K562 (cell line): Measurements from ENCODE around the gene NLRP9. TPM values are rescaled to one million over a fixed set of nuclear protein-coding genes. Genes with fewer than 3 reads are reported as not detected.
A peak's percentile ranks its signal among the peaks of the same experiment; 100 is the strongest.

ENCODE experiments used
- CCAR2 ChIP-seq: fragments of 200-400 bp; formaldehyde crosslinking; IDR thresholded peaks from 2 replicates; pipeline ENCODE4 v1.6.1; 2017; ENCODE audit warnings: mild to moderate bottlenecking, low read depth, low read length
- CEBPZ ChIP-seq: fragments of 150-350 bp; IDR thresholded peaks from 2 replicates; pipeline ENCODE4 v1.6.1; 2014; ENCODE audit warnings: low read depth, mild to moderate bottlenecking, low read length, borderline replicate concordance
- CREB3 ChIP-seq: fragments of 450-650 bp; conservative IDR thresholded peaks from 2 replicates; pipeline ENCODE4 v1.6.1; 2016; ENCODE audit warnings: missing genetic modification characterization, low read depth, mild to moderate bottlenecking, missing compliant biosample characterization, moderate library complexity
- E2F3 ChIP-seq: fragments of 250-450 bp; sonication (Bioruptor Pico); IDR thresholded peaks from 2 replicates; pipeline ENCODE4 v1.4.0; 2020; ENCODE audit warnings: mild to moderate bottlenecking
- ELF1 ChIP-seq: fragments of 200-800 bp; sonication (Bioruptor generic); IDR thresholded peaks from 2 replicates; pipeline ENCODE4 v1.6.1; 2016; ENCODE audit warnings: missing genetic modification characterization, missing compliant biosample characterization
- MLX ChIP-seq, 2 experiments: fragments of 450-650 bp in 1 of 2; sonication (generic) in 1 of 2; formaldehyde crosslinking; conservative IDR thresholded peaks; 2 replicates each; pipeline versions ENCODE4 v1.4.0 to v1.8.1; 2020 to 2022; ENCODE audit warnings: mild to moderate bottlenecking in 1 of 2, missing genetic modification reagents in 1 of 2
- MTF1 ChIP-seq: fragments of 250-450 bp; sonication (Bioruptor Pico); IDR thresholded peaks from 2 replicates; pipeline ENCODE4 v1.9.0; 2021; ENCODE audit warnings: moderate library complexity, mild to moderate bottlenecking, inconsistent platforms, borderline replicate concordance
- NR1H2 ChIP-seq: sonication (generic); formaldehyde crosslinking; IDR thresholded peaks from 2 replicates; pipeline ENCODE4 v1.4.0; 2020; ENCODE audit warnings: mild to moderate bottlenecking, missing genetic modification reagents
- SMAD4 ChIP-seq: fragments of 250-450 bp; sonication (Bioruptor Pico); conservative IDR thresholded peaks from 2 replicates; pipeline ENCODE4 v1.8.0; 2021; ENCODE audit warnings: inconsistent platforms, mild to moderate bottlenecking, moderate library complexity
- ZBTB8A ChIP-seq: fragments of 450-650 bp; IDR thresholded peaks from 2 replicates; pipeline ENCODE4 v1.6.1; 2018; ENCODE audit warnings: mild to moderate bottlenecking, moderate library complexity; ENCODE audit not compliant: partially characterized antibody
- ZNF12 ChIP-seq: sonication (generic); formaldehyde crosslinking; IDR thresholded peaks from 2 replicates; pipeline ENCODE4 v1.4.0; 2020; ENCODE audit warnings: mild to moderate bottlenecking, missing genetic modification reagents
- ZNF589 ChIP-seq: fragments of 200-800 bp; sonication (Bioruptor generic); IDR thresholded peaks from 2 replicates; pipeline ENCODE4 v1.6.1; 2016; ENCODE audit warnings: low read depth, missing genetic modification characterization, missing compliant biosample characterization
- ZNF655 ChIP-seq: fragments of 250-450 bp; sonication (Bioruptor Pico); IDR thresholded peaks from 2 replicates; pipeline ENCODE4 v1.5.0; 2021
- polyA plus RNA-seq, 8 experiments: library from polyadenylated mRNA; depleted of rRNA in 4 of 8; stranded (reverse) in 5 of 8; unstranded in 3 of 8; fragments of >200 nt; fragmentation: Nextera tagmentation in 2 of 8; fragmentation: Illumina TruSeq in 1 of 8; extraction: Ambion mirVana in 2 of 8; extraction: Trizol in 1 of 8; gene quantifications; 2 replicates each; pipeline versions ENCODE4 v1.2.1 to v1.2.3, GENCODE V29; 2011 to 2014; ENCODE audit warnings: inconsistent platforms in 1 of 8, missing spikeins in 1 of 8
- total RNA-seq, 7 experiments: library from RNA; depleted of rRNA in 6 of 7; stranded (reverse); fragments of >200 nt in 6 of 7; fragmentation: Illumina TruSeq in 2 of 7; extraction: Trizol in 2 of 7; gene quantifications; 2 replicates each; pipeline versions ENCODE4 v1.2.1 to v1.2.3, GENCODE V29; 2011 to 2021; ENCODE audit warnings: low replicate concordance in 1 of 7
- TF ChIP-seq, protein P1 (sequence below): fragments of 450-650 bp; formaldehyde crosslinking; IDR thresholded peaks from 2 replicates; pipeline ENCODE4 v1.4.0; 2022; ENCODE audit warnings: missing genetic modification characterization
- TF ChIP-seq, protein P2 (sequence below): IDR thresholded peaks from 2 replicates; pipeline ENCODE4 v1.6.1; 2011; ENCODE audit warnings: borderline replicate concordance, low read depth, mild to moderate bottlenecking, moderate library complexity, low read length; ENCODE audit not compliant: insufficient read depth, poor library complexity, severe bottlenecking

The NLRP9 gene
- total and polyA plus RNA-seq, 9 of the 15 experiments (the other 6 are each of a cell fraction or from before 2014, with no cell fraction given) = not detected

DNA sequence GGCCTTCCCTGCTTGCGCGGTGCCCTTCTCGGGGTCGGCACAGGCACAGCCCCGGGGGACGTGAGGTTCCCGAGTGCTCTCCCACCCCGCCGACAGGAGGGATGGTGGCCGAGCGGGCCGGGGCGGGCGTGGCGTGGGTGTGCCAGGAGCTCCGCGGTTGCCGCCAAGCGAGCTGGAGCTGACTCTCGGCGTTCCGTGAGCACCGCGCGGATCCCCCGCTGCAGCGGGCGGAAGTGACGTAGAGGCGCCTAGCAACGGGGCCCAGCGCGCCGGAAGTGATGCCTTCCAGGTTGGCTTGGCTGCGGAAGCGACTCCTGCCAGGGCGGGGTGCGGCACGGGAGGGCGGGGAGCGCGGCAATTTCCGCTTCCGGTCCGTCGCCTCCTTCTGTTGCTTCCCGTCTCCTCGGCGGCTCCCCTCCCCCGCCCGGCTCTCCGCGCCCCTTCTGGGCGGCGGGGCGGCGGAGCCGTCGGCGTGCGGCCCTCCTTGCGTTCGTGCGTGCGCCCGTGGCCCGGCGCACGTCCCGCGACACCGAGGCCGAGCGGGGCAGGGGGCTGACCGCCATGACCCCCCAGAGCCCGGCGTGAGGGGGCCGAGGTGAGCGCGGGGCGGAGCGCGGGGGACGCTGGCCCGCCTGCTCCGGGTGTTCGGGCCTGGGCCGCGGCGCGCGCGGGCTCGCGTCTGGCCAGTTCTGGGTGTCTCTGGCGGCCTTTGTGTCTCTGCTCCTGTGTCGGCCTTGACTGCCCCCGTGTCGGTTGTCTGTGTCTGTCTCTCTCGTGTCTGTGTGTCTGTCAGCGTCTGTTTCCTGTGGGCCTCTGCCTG, 63.2 kb downstream of the NLRP9 start, which contains the start of gene EPN1 (continued):
- no peak for TF ChIP-seq ZNF655 (CRISPR knock-in tag)
- TF ChIP-seq, protein P1, sequence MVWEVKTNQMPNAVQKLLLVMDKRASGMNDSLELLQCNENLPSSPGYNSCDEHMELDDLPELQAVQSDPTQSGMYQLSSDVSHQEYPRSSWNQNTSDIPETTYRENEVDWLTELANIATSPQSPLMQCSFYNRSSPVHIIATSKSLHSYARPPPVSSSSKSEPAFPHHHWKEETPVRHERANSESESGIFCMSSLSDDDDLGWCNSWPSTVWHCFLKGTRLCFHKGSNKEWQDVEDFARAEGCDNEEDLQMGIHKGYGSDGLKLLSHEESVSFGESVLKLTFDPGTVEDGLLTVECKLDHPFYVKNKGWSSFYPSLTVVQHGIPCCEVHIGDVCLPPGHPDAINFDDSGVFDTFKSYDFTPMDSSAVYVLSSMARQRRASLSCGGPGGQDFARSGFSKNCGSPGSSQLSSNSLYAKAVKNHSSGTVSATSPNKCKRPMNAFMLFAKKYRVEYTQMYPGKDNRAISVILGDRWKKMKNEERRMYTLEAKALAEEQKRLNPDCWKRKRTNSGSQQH (CRISPR knock-in tag) = peak; percentile 23; the same call in 1 of the 2 replicates
- no peak for TF ChIP-seq ZNF589 (CRISPR knock-in tag)
- TF ChIP-seq ZBTB8A = no peak
- TF ChIP-seq, protein P2, sequence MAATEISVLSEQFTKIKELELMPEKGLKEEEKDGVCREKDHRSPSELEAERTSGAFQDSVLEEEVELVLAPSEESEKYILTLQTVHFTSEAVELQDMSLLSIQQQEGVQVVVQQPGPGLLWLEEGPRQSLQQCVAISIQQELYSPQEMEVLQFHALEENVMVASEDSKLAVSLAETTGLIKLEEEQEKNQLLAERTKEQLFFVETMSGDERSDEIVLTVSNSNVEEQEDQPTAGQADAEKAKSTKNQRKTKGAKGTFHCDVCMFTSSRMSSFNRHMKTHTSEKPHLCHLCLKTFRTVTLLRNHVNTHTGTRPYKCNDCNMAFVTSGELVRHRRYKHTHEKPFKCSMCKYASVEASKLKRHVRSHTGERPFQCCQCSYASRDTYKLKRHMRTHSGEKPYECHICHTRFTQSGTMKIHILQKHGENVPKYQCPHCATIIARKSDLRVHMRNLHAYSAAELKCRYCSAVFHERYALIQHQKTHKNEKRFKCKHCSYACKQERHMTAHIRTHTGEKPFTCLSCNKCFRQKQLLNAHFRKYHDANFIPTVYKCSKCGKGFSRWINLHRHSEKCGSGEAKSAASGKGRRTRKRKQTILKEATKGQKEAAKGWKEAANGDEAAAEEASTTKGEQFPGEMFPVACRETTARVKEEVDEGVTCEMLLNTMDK = no peak
- TF ChIP-seq CREB3 (tag) = no peak
- TF ChIP-seq SMAD4 (CRISPR knock-in tag) = peak; percentile 90
- no peak for TF ChIP-seq E2F3 (CRISPR knock-in tag)
- no peak for TF ChIP-seq ZNF12 (CRISPR knock-in tag)
- no peak for TF ChIP-seq MTF1 (CRISPR knock-in tag)
- no peak for TF ChIP-seq MLX (CRISPR knock-in tag; conservative IDR thresholded peaks at IDR 0.05)
- TF ChIP-seq NR1H2 (CRISPR knock-in tag) = 0 out of 2 replicates have a peak, but pooled peaks have one; percentile 52
- no peak for TF ChIP-seq CCAR2
- TF ChIP-seq ELF1 (tag) = peak; percentile 94
- no peak for TF ChIP-seq CEBPZ
